A673 (cell line): ENCODE results near the gene GSE1. TPM values are rescaled to one million over a fixed set of nuclear protein-coding genes. Genes with fewer than 3 reads are reported as not detected.

ENCODE experiments used
- BruUV-seq: library from RNA; stranded (reverse); fragments of 400-500 nt; replicated peaks from 2 replicates; lab custom pipeline; 2021; lab: Mats Ljungman, UMichigan
- CTCF ChIA-PET: fragments of 300-600 bp; sonication (Branson Sonifier 250); formaldehyde crosslinking; loops from one replicate; lab custom pipeline; 2022; ENCODE audit warnings: antibody characterized with exemption; lab: Charles Lee
- POLR2A ChIA-PET: fragments of 300-600 bp; sonication (Branson Sonifier 250); formaldehyde crosslinking; loops from one replicate; lab custom pipeline; 2022; ENCODE audit warnings: antibody characterized with exemption; ENCODE audit not compliant: low non-redundant PET; lab: Charles Lee
- DNase-seq: peaks from one replicate; pipeline ENCODE4 v3.0.0-alpha.2; 2015; ENCODE audit warnings: low spot score
- H3K27ac ChIP-seq: fragments of 200-600 bp; sonication (generic); 2 replicates; pipeline ENCODE4 v1.5.1; 2016; ENCODE audit warnings: mixed run types, low read depth, mild to moderate bottlenecking, mixed read lengths, antibody characterized with exemption, low read length; ENCODE audit not compliant: poor library complexity, severe bottlenecking
- H3K27me3 ChIP-seq: fragments of 200-600 bp; sonication (generic); replicated peaks from 2 replicates; pipeline ENCODE4 v1.6.1; 2017; ENCODE audit warnings: mixed run types, low read depth, mild to moderate bottlenecking, mixed read lengths, antibody characterized with exemption, low read length; ENCODE audit not compliant: insufficient read depth, poor library complexity
- H3K36me3 ChIP-seq: fragments of 200-600 bp; sonication (generic); 2 replicates; pipeline ENCODE4 v1.6.1; 2016; ENCODE audit warnings: mixed run types, mild to moderate bottlenecking, mixed read lengths, antibody characterized with exemption, low read length; ENCODE audit not compliant: insufficient read depth, poor library complexity, severe bottlenecking
- H3K4me1 ChIP-seq: fragments of 200-600 bp; sonication (generic); 2 replicates; pipeline ENCODE4 v1.6.1; 2017; ENCODE audit warnings: mixed run types, mild to moderate bottlenecking, mixed read lengths, antibody characterized with exemption, low read length; ENCODE audit not compliant: insufficient read depth, poor library complexity, severe bottlenecking
- H3K4me3 ChIP-seq: fragments of 200-600 bp; sonication (generic); 2 replicates; pipeline ENCODE4 v1.5.1; 2016; ENCODE audit warnings: low read depth, mixed run types, mild to moderate bottlenecking, mixed read lengths, low read length; ENCODE audit not compliant: poor library complexity, severe bottlenecking
- H3K9me3 ChIP-seq: fragments of 200-600 bp; sonication (generic); 2 replicates; pipeline ENCODE4 v1.6.1; 2016; ENCODE audit warnings: mixed run types, low read depth, mild to moderate bottlenecking, mixed read lengths, antibody characterized with exemption, low read length; ENCODE audit not compliant: poor library complexity, severe bottlenecking
- CTCF ChIP-seq: fragments of 300-800, 200-600 bp; sonication (generic); conservative IDR thresholded peaks from 2 replicates; pipeline ENCODE4 v1.5.1; 2017; ENCODE audit warnings: low read depth, mild to moderate bottlenecking, antibody characterized with exemption, low read length, moderate library complexity, mixed read lengths
- EZH2 ChIP-seq: fragments of 200-600 bp; sonication (generic); IDR thresholded peaks from 2 replicates; pipeline ENCODE4 v1.6.1; 2017; ENCODE audit warnings: borderline replicate concordance, low read depth, mild to moderate bottlenecking, mixed read lengths, antibody characterized with exemption, low read length; ENCODE audit not compliant: poor library complexity, severe bottlenecking
- intact Hi-C: fragments of 100-400 bp; cut with micrococcal nuclease; formaldehyde crosslinking; loops from one replicate; pipeline ENCODE4 v1.10.0; 2022; ENCODE audit not compliant: unreplicated experiment
- total RNA-seq: library from RNA; stranded (reverse); gene quantifications from 2 replicates; pipeline ENCODE4 v1.2.3, GENCODE V29; 2021

The GSE1 gene
- total RNA-seq, 1 experiment from 2014 or later, result 64.2 TPM

DNA sequence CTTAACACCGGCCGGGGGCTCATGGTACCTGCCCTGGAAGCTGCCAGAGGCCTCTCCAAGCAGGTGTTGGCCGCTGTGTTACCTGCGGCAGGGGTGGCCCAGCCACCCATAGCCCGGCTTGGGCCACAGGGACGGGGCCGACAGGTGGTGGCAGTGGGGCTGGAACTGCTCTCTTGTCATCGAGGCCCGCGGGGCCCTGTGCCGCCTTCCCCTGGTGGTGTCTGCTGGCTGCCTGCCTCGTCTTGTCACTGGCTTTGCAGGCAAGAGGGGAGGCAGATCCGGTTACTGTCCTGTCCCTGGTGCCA, 27.1 kb downstream of the GSE1 start:
- H3K4me1 ChIP-seq, result peaks cover 39% of the 10 kb centered on the region
- H3K36me3 ChIP-seq, result no peaks in the 10 kb centered on the region
- BruUV-seq, result no TSS peak
- no peaks in the 10 kb centered on the region for H3K27me3 ChIP-seq
- intact Hi-C loops, result no loop called here
- CTCF ChIA-PET, result no interaction called here
- TF ChIP-seq EZH2, result no peak
- no peak for TF ChIP-seq CTCF
- H3K27ac ChIP-seq, result no peak overlapping the region
- POLR2A ChIA-PET, result no interaction called here
- DNase-seq, result peak; percentile 37
- no peak overlapping the region for H3K4me3 ChIP-seq
- H3K9me3 ChIP-seq, result no peaks in the 10 kb centered on the region

DNA sequence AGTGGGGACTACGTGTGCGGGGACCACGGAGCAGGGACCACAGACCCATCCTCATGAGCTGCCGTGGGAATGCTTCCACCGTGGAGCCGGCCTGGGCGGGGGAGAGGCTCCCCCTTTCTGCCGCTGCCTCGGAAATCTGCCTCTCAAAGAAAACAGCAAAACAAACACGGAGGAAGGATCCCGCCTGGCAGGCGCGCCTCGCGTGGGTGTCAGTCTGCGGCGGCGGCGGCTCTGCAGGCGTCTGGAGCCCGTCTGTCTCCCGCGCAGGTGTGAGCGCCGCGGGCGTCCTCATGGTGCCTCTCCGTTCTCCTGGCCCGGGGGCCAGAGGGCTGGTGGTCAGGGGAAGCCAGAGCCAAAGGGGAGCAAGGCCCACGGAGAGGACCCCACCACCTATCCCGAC, 27.5 kb downstream of the GSE1 start:
- intact Hi-C loops, result no loop called here
- BruUV-seq, result no TSS peak
- no peaks in the 10 kb centered on the region for H3K27me3 ChIP-seq

DNA sequence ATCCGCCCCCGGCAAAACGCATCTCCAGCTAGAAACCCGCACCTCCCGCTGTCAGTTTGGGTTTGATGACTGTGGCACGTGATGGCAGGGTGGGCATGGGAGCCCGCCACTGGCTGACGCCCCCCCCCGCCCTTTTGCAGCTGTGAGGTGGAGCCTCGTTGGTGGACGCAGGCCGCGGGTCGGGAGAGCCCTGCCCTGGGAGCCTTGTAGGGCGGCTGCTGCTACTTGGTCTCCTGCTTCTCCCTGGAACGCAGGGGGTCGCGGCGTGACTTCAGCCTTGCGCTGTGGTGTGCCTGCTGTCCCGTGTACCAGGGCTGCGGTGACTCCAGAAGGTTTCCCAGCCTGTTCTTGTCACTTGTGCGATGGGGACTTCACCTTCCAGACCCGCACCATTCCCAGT, 28.2 kb downstream of the GSE1 start:
- BruUV-seq, result no TSS peak
- Histone ChIP-seq H3K4me1 (peaks cover 39% of the 10 kb centered on the region), H3K27ac (no peak overlapping the region), H3K36me3 (no peaks in the 10 kb centered on the region), H3K9me3 (no peaks in the 10 kb centered on the region), H3K27me3 (no peaks in the 10 kb centered on the region), H3K4me3 (no peak overlapping the region)
- TF ChIP-seq CTCF (no peak), EZH2 (no peak)
- POLR2A ChIA-PET, result no interaction called here
- CTCF ChIA-PET, result no interaction called here
- intact Hi-C loops, result no loop called here
- no peak for DNase-seq

More for the DNA sequence above, 27.5 kb downstream of the GSE1 start:
- H3K27ac ChIP-seq, result no peak overlapping the region
- no peak for DNase-seq
- H3K9me3 ChIP-seq, result no peaks in the 10 kb centered on the region
- H3K4me1 ChIP-seq, result peaks cover 39% of the 10 kb centered on the region
- CTCF ChIA-PET, result no interaction called here
- no peak overlapping the region for H3K4me3 ChIP-seq
- no peak for TF ChIP-seq CTCF
- TF ChIP-seq EZH2, result no peak
- H3K36me3 ChIP-seq, result no peaks in the 10 kb centered on the region
- POLR2A ChIA-PET, result no interaction called here
